ENCODE results near the gene BLM. TPM values are rescaled to one million over a fixed set of nuclear protein-coding genes. Genes with fewer than 3 reads are reported as not detected.

BLM gene
- total RNA-seq, 2 donors from 2014 or later = 29.6 to 34.9 TPM

DNA sequence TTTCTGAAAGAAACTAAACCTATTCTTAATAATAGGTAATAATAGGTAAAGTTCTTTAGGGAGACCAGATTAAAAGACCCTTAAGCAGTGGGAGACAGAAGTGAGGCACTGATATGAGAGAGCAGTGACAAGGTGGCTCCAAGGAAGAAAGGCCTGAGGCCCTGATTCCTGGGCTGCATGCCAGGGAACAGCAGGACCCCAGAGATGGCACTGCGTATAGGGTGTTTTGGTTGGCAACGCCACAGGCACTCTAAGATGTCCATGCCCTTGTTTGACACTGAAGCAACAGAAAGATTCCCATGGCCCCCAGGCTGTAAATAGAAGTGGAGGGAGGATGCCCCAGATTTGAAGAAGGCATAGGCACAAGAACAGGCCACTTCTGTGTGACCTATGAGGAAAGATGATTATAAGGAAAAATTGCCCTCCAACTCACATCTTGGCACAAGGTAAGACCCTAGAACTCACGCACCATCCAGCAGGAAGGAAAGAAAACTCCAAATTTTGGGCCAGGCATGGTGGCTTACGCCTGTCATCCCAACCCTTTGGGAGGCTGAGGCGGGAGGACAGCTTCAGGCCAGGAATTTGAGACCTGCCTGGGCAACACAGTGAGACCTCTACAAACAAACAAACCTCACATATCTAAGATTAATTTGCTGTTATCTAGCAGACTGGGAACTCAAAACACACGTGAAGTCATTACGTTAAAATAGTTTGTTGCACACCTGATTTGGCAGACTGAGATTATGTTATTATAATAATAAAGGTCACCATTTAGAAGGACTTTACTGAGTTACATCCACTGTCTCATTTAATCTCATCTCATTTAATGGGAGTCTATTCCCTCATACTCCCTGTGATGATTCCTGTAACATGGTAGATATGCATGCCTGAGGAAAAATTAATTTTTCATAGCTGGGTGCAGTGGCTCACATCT is 10.5 kb upstream of the BLM start:
- Mint-ChIP-seq H3K27ac (no peak overlapping the region), H3K36me3 (ENCODE audit: low read depth) (peaks cover 7% of the 10 kb centered on the region), H3K4me3 (no peak overlapping the region), H3K9me3 (no peaks in the 10 kb centered on the region), H3K27me3 (ENCODE audit: insufficient read depth) (no peaks in the 10 kb centered on the region), H3K4me1 (peaks cover 13% of the 10 kb centered on the region)
- no peak overlapping the region for H3K27ac ChIP-seq (ENCODE audit: low read depth, low read length)
- 95 to 100% methylated on average over 3 to 7 of the region's 7 CpGs for WGBS, 2 experiments (ENCODE audit: insufficient coverage in 1 of 2, insufficient read length in 1 of 2)
- H3K9me3 ChIP-seq (ENCODE audit: control insufficient read depth, low read length) = no peaks in the 10 kb centered on the region
- H3K27me3 ChIP-seq (ENCODE audit: control insufficient read depth, insufficient read depth, low read length, poor library complexity, severe bottlenecking) = no peaks in the 10 kb centered on the region
- TF ChIP-seq, protein P1, sequence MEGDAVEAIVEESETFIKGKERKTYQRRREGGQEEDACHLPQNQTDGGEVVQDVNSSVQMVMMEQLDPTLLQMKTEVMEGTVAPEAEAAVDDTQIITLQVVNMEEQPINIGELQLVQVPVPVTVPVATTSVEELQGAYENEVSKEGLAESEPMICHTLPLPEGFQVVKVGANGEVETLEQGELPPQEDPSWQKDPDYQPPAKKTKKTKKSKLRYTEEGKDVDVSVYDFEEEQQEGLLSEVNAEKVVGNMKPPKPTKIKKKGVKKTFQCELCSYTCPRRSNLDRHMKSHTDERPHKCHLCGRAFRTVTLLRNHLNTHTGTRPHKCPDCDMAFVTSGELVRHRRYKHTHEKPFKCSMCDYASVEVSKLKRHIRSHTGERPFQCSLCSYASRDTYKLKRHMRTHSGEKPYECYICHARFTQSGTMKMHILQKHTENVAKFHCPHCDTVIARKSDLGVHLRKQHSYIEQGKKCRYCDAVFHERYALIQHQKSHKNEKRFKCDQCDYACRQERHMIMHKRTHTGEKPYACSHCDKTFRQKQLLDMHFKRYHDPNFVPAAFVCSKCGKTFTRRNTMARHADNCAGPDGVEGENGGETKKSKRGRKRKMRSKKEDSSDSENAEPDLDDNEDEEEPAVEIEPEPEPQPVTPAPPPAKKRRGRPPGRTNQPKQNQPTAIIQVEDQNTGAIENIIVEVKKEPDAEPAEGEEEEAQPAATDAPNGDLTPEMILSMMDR (conservative IDR thresholded peaks at IDR 0.05) = no peak
- H3K36me3 ChIP-seq (ENCODE audit: control insufficient read depth, insufficient read depth, low read length) = no peaks in the 10 kb centered on the region
- H3K9ac ChIP-seq (ENCODE audit: extremely low read depth, low read length, poor library complexity, severe bottlenecking) = no peak overlapping the region
- DNase-seq = no peak
- H3K4me1 ChIP-seq (ENCODE audit: control insufficient read depth, insufficient read depth, low read length) = no peaks in the 10 kb centered on the region
- H3K4me3 ChIP-seq (ENCODE audit: low read length) = no peak overlapping the region

DNA sequence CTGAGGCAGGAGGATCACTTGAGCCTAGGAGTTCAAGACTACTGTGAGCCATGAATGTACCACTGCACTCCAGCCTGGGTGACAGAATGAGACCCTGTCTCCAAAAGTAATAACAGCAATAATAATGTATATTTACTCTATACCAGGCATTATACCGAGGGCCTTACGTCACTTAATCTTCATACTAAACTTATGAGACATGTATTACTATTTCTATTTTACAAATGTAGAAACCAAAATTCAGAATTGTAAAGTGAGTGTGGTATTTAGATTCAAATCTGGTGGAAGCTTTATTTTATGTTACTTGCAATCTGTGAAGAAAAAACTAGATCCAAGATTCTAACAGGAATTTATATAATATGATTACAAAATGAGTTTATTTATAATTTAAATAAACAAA is 9.7 kb upstream of the BLM start:
- TF ChIP-seq, protein P1 (conservative IDR thresholded peaks at IDR 0.05) = no peak
- no peaks in the 10 kb centered on the region for H3K9me3 Mint-ChIP-seq
- H3K27ac Mint-ChIP-seq = no peak overlapping the region
- H3K27me3 Mint-ChIP-seq (ENCODE audit: insufficient read depth) = no peaks in the 10 kb centered on the region
- no CpG with 5 or more reads among the region's 2 CpGs for WGBS, 2 experiments (ENCODE audit: insufficient coverage in 1 of 2, insufficient read length in 1 of 2)
- peaks cover 7% of the 10 kb centered on the region for H3K36me3 Mint-ChIP-seq (ENCODE audit: low read depth)
- no peak overlapping the region for H3K4me3 Mint-ChIP-seq
- Histone ChIP-seq H3K4me1 (ENCODE audit: control insufficient read depth, insufficient read depth, low read length) (no peaks in the 10 kb centered on the region), H3K9me3 (ENCODE audit: control insufficient read depth, low read length) (no peaks in the 10 kb centered on the region), H3K27me3 (ENCODE audit: control insufficient read depth, insufficient read depth, low read length, poor library complexity, severe bottlenecking) (no peaks in the 10 kb centered on the region), H3K27ac (ENCODE audit: low read depth, low read length) (no peak overlapping the region), H3K9ac (ENCODE audit: extremely low read depth, low read length, poor library complexity, severe bottlenecking) (no peak overlapping the region), H3K36me3 (ENCODE audit: control insufficient read depth, insufficient read depth, low read length) (no peaks in the 10 kb centered on the region), H3K4me3 (ENCODE audit: low read length) (no peak overlapping the region)
- H3K4me1 Mint-ChIP-seq = peaks cover 13% of the 10 kb centered on the region
- DNase-seq = no peak

DNA sequence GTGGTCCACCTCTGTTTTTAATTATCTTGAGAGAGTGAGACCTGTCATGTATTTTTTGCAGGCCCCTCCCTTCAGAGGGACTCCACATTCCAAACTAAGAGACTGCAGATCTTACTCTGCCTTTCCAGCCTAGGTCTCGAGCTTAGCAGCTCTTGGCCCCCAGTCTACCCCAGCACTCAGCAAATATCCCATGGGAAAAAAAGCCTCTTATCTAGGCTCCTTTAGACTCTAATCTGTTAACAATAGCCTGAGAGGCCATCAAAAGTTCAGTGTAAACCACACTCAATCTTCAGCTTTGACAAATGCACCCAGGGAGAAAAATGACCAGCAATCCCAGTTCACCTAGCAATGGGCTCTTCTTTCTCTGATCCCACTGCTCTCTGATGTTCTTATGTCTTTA is 8.6 kb upstream of the BLM start:
- 26 to 71% methylated on average over 1 of the region's 1 CpG for WGBS, 2 experiments (ENCODE audit: insufficient coverage in 1 of 2, insufficient read length in 1 of 2)

More for the DNA sequence above, 8.6 kb upstream of the BLM start:
- H3K27ac Mint-ChIP-seq = no peak overlapping the region
- Histone ChIP-seq H3K36me3 (ENCODE audit: control insufficient read depth, insufficient read depth, low read length) (no peaks in the 10 kb centered on the region), H3K4me1 (ENCODE audit: control insufficient read depth, insufficient read depth, low read length) (no peaks in the 10 kb centered on the region), H3K4me3 (ENCODE audit: low read length) (no peak overlapping the region), H3K9ac (ENCODE audit: extremely low read depth, low read length, poor library complexity, severe bottlenecking) (no peak overlapping the region), H3K27me3 (ENCODE audit: control insufficient read depth, insufficient read depth, low read length, poor library complexity, severe bottlenecking) (no peaks in the 10 kb centered on the region), H3K27ac (ENCODE audit: low read depth, low read length) (no peak overlapping the region), H3K9me3 (ENCODE audit: control insufficient read depth, low read length) (no peaks in the 10 kb centered on the region)
- peaks cover 13% of the 10 kb centered on the region for H3K4me1 Mint-ChIP-seq
- H3K27me3 Mint-ChIP-seq (ENCODE audit: insufficient read depth) = no peaks in the 10 kb centered on the region
- TF ChIP-seq, protein P1 (conservative IDR thresholded peaks at IDR 0.05) = no peak
- peaks cover 7% of the 10 kb centered on the region for H3K36me3 Mint-ChIP-seq (ENCODE audit: low read depth)
- no peaks in the 10 kb centered on the region for H3K9me3 Mint-ChIP-seq
- H3K4me3 Mint-ChIP-seq = no peak overlapping the region
- peak; percentile 52 for DNase-seq

Data from endodermal cell (in vitro differentiated cells).